K562 (cell line): ENCODE measurements around the gene GLMP. TPM values are rescaled to one million over a fixed set of nuclear protein-coding genes. Genes with fewer than 3 reads are reported as not detected.

Experiments
- CBFA2T3 ChIP-seq: fragments of 450-650 bp; IDR thresholded peaks from 2 replicates; pipeline ENCODE4 v1.6.1; 2017
- CBFB ChIP-seq: sonication (generic); formaldehyde crosslinking; IDR thresholded peaks from 2 replicates; pipeline ENCODE4 v1.4.0; 2020; ENCODE audit warnings: mild to moderate bottlenecking, missing genetic modification reagents
- CHCHD3 ChIP-seq: fragments of 250-450 bp; sonication (Bioruptor Pico); IDR thresholded peaks from 2 replicates; pipeline ENCODE4 v2.1.2; 2022; ENCODE audit warnings: mild to moderate bottlenecking
- EGR1 ChIP-seq: fragments of 450-650 bp; conservative IDR thresholded peaks from 2 replicates; pipeline ENCODE4 v1.6.1; 2017; ENCODE audit warnings: mild to moderate bottlenecking
- ESRRA ChIP-seq: fragments of 450-650 bp; IDR thresholded peaks from 2 replicates; pipeline ENCODE4 v1.6.1; 2014; ENCODE audit warnings: low read depth, mild to moderate bottlenecking, moderate library complexity, borderline replicate concordance
- HDAC1 ChIP-seq, 2 experiments: fragments of 450-650 bp; IDR thresholded peaks; 2 replicates each; pipeline ENCODE4 v1.6.1; 2016 to 2017; ENCODE audit warnings: inconsistent platforms in 1 of 2, mild to moderate bottlenecking in 1 of 2, moderate library complexity in 1 of 2
- ILF3 ChIP-seq: fragments of 450-650 bp; IDR thresholded peaks from 2 replicates; pipeline ENCODE4 v1.6.1; 2018; ENCODE audit warnings: antibody characterized with exemption, mild to moderate bottlenecking, moderate library complexity, borderline replicate concordance
- MECOM ChIP-seq: fragments of 250-450 bp; sonication (Bioruptor Pico); IDR thresholded peaks from 2 replicates; pipeline ENCODE4 v1.8.0; 2022; ENCODE audit warnings: inconsistent platforms
- MEIS2 ChIP-seq: fragments of 450-650 bp; IDR thresholded peaks from 2 replicates; pipeline ENCODE4 v1.6.1; 2014; ENCODE audit warnings: mild to moderate bottlenecking; ENCODE audit not compliant: partially characterized antibody
- NCOA1 ChIP-seq: fragments of 450-650 bp; IDR thresholded peaks from 2 replicates; pipeline ENCODE4 v1.6.1; 2016; ENCODE audit warnings: low read depth
- NELFE ChIP-seq: IDR thresholded peaks from 2 replicates; pipeline ENCODE4 v1.6.1; 2011; ENCODE audit warnings: mild to moderate bottlenecking; ENCODE audit not compliant: insufficient read depth, insufficient read length
- NR1H2 ChIP-seq: sonication (generic); formaldehyde crosslinking; IDR thresholded peaks from 2 replicates; pipeline ENCODE4 v1.4.0; 2020; ENCODE audit warnings: mild to moderate bottlenecking, missing genetic modification reagents
- NR2C2 ChIP-seq, 2 experiments: fragments of 200-800 bp in 1 of 2; sonication (Bioruptor generic) in 1 of 2; sonication (generic) in 1 of 2; formaldehyde crosslinking in 1 of 2; IDR thresholded peaks; 2 replicates each; pipeline versions ENCODE4 v1.6.1 to v1.8.0; 2016 to 2022; ENCODE audit warnings: mild to moderate bottlenecking in 1 of 2, missing compliant biosample characterization in 1 of 2, missing genetic modification characterization in 1 of 2, missing genetic modification reagents in 1 of 2
- PHB2 ChIP-seq: fragments of 450-650 bp; IDR thresholded peaks from 2 replicates; pipeline ENCODE4 v1.6.1; 2017; ENCODE audit warnings: low read depth
- RBM15 ChIP-seq: fragments of 200-400 bp; formaldehyde crosslinking; IDR thresholded peaks from 2 replicates; pipeline ENCODE4 v1.6.1; 2018; ENCODE audit warnings: mild to moderate bottlenecking, low read length, moderate library complexity; ENCODE audit not compliant: insufficient read depth
- SIN3A ChIP-seq, 2 experiments: fragments of 150-350 bp in 1 of 2; IDR thresholded peaks; 2 replicates each; pipeline ENCODE4 v1.6.1; 2011 to 2016; ENCODE audit warnings: borderline replicate concordance in 2 of 2, low read depth in 2 of 2, low read length in 2 of 2, mild to moderate bottlenecking in 2 of 2, moderate library complexity in 2 of 2; ENCODE audit not compliant: control insufficient read depth in 1 of 2
- SMARCA4 ChIP-seq: fragments of 450-650 bp; IDR thresholded peaks from 2 replicates; pipeline ENCODE4 v1.6.1; 2016
- SMARCE1 ChIP-seq: fragments of 450-650 bp; IDR thresholded peaks from 2 replicates; pipeline ENCODE4 v1.7.1; 2016; ENCODE audit warnings: mild to moderate bottlenecking
- ZNF143 ChIP-seq: sonication (generic); formaldehyde crosslinking; IDR thresholded peaks from 2 replicates; pipeline ENCODE4 v1.9.0; 2022; ENCODE audit warnings: mild to moderate bottlenecking, missing genetic modification reagents
- ZNF175 ChIP-seq: fragments of 200-800 bp; sonication (Bioruptor generic); IDR thresholded peaks from 2 replicates; pipeline ENCODE4 v1.6.1; 2016; ENCODE audit warnings: low read depth, mild to moderate bottlenecking, missing genetic modification characterization, missing compliant biosample characterization
- ZNF224 ChIP-seq: sonication (generic); formaldehyde crosslinking; IDR thresholded peaks from 2 replicates; pipeline ENCODE4 v1.8.0; 2022; ENCODE audit warnings: mild to moderate bottlenecking, missing genetic modification reagents
- ZNF24 ChIP-seq: fragments of 450-650 bp; IDR thresholded peaks from 2 replicates; pipeline ENCODE4 v1.6.1; 2016
- ZNF780A ChIP-seq: fragments of 250-450 bp; sonication (Bioruptor Pico); IDR thresholded peaks from 2 replicates; pipeline ENCODE4 v1.5.0; 2021; ENCODE audit warnings: mild to moderate bottlenecking
- ZNF79 ChIP-seq: fragments of 250-450 bp; sonication (Bioruptor Pico); IDR thresholded peaks from 2 replicates; pipeline ENCODE4 v1.4.0; 2020; ENCODE audit warnings: low read depth, mild to moderate bottlenecking, moderate library complexity
- polyA plus RNA-seq, 8 experiments: library from polyadenylated mRNA; depleted of rRNA in 4 of 8; stranded (reverse) in 5 of 8; unstranded in 3 of 8; fragments of >200 nt; fragmentation: Nextera tagmentation in 2 of 8; fragmentation: Illumina TruSeq in 1 of 8; extraction: Ambion mirVana in 2 of 8; extraction: Trizol in 1 of 8; gene quantifications; 2 replicates each; pipeline versions ENCODE4 v1.2.1 to v1.2.3, GENCODE V29; 2011 to 2014; ENCODE audit warnings: inconsistent platforms in 1 of 8, missing spikeins in 1 of 8
- total RNA-seq, 7 experiments: library from RNA; depleted of rRNA in 6 of 7; stranded (reverse); fragments of >200 nt in 6 of 7; fragmentation: Illumina TruSeq in 2 of 7; extraction: Trizol in 2 of 7; gene quantifications; 2 replicates each; pipeline versions ENCODE4 v1.2.1 to v1.2.3, GENCODE V29; 2011 to 2021; ENCODE audit warnings: low replicate concordance in 1 of 7
- TF ChIP-seq, protein P1 (sequence below): sonication (generic); formaldehyde crosslinking; IDR thresholded peaks from 2 replicates; pipeline ENCODE4 v1.9.0; 2022; ENCODE audit warnings: mild to moderate bottlenecking, missing genetic modification reagents
- TF ChIP-seq, protein P2 (sequence below): fragments of 250-450 bp; sonication (Bioruptor Pico); IDR thresholded peaks from 2 replicates; pipeline ENCODE4 v1.5.0; 2020; ENCODE audit warnings: mild to moderate bottlenecking, borderline replicate concordance
- TF ChIP-seq, protein P3 (sequence below): sonication (generic); formaldehyde crosslinking; IDR thresholded peaks from 2 replicates; pipeline ENCODE4 v1.8.1; 2022; ENCODE audit warnings: missing genetic modification reagents

Gene GLMP
- total and polyA plus RNA-seq, 9 of the 15 experiments (the other 6 are each of a cell fraction or from before 2014, with no cell fraction given): 8.3 to 28.2 (median 22.4) TPM

DNA sequence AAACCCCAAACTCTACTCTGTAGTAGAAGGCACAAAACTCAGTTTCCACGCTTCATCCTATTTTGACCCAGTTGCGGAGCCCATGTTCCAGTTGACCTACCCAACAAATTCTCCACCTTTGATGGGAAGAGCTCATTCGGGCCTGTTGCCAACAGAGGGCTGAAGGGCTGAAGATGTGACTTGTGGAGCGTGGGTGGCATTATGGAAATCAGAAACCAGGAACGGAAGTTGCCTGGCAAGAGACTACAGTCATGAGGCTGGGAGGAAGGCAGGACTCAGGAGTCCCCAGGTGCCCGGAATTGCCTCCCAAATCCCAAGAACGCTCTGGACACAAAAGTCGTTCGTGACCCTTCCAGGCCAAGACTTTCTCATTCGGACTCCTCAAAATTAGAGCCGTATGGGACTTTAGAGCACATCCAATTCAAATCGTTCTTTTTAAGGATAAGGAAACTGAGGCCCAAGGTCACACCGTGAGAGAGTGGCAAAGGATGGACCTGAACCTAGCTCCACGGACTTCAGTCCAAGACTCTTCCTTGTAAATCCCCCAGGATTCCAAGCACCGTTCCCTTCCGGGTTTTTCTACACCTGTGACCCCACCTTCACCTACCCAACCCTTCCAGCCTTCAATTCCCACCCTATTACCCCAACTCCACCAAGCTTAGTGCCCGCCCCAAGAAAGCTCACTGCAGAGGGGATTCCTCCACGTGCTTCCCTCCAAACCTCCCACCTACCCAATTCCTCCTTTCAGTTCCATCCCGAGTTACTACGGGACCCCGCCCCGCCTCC lies 13.6 kb downstream of the GLMP start (continued):
- TF ChIP-seq, protein P1, sequence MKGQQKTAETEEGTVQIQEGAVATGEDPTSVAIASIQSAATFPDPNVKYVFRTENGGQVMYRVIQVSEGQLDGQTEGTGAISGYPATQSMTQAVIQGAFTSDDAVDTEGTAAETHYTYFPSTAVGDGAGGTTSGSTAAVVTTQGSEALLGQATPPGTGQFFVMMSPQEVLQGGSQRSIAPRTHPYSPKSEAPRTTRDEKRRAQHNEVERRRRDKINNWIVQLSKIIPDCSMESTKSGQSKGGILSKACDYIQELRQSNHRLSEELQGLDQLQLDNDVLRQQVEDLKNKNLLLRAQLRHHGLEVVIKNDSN (CRISPR knock-in tag): no peak
- peak; percentile 57; the same call in 1 of the 2 replicates for TF ChIP-seq ZNF143
- TF ChIP-seq PHB2: peak; percentile 42; the same call in 1 of the 2 replicates
- TF ChIP-seq ZNF175 (CRISPR knock-in tag): no peak
- TF ChIP-seq NR2C2 (CRISPR knock-in tag; IDR thresholded peaks at IDR 0.05): no peak
- TF ChIP-seq NR2C2 (tag; IDR thresholded peaks at IDR 0.05): 0 out of 2 replicates have a peak, but pooled peaks have one; percentile 12
- no peak for TF ChIP-seq CBFB
- no peak for TF ChIP-seq ZNF79 (CRISPR knock-in tag)
- 0 out of 2 replicates have a peak, but pooled peaks have one; percentile 11 for TF ChIP-seq SMARCA4
- TF ChIP-seq SIN3A (IDR thresholded peaks at IDR 0.05; ENCODE audit: borderline replicate concordance in 2 of 2, control insufficient read depth in 1 of 2, low read depth in 2 of 2, low read length in 2 of 2): peak; percentile 15 to 17; a peak in 1 of 4 replicates
- peak; percentile 56; the same call in 1 of the 2 replicates for TF ChIP-seq ESRRA
- TF ChIP-seq, protein P2, sequence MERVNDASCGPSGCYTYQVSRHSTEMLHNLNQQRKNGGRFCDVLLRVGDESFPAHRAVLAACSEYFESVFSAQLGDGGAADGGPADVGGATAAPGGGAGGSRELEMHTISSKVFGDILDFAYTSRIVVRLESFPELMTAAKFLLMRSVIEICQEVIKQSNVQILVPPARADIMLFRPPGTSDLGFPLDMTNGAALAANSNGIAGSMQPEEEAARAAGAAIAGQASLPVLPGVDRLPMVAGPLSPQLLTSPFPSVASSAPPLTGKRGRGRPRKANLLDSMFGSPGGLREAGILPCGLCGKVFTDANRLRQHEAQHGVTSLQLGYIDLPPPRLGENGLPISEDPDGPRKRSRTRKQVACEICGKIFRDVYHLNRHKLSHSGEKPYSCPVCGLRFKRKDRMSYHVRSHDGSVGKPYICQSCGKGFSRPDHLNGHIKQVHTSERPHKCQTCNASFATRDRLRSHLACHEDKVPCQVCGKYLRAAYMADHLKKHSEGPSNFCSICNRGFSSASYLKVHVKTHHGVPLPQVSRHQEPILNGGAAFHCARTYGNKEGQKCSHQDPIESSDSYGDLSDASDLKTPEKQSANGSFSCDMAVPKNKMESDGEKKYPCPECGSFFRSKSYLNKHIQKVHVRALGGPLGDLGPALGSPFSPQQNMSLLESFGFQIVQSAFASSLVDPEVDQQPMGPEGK: no peak
- TF ChIP-seq NCOA1: 0 out of 2 replicates have a peak, but pooled peaks have one; percentile 36
- no peak for TF ChIP-seq CBFA2T3
- no peak for TF ChIP-seq RBM15
- TF ChIP-seq MEIS2: no peak
- TF ChIP-seq NELFE: no peak
- no peak for TF ChIP-seq ZNF224 (CRISPR knock-in tag)
- TF ChIP-seq ILF3: no peak
- no peak for TF ChIP-seq ZNF24
- no peak for TF ChIP-seq NR1H2 (CRISPR knock-in tag)
- peak; percentile 79 for TF ChIP-seq EGR1
- peak in 1 of 2 experiments; percentile 76; a peak in 1 of 4 replicates for TF ChIP-seq HDAC1 (IDR thresholded peaks at IDR 0.05)
- TF ChIP-seq, protein P3, sequence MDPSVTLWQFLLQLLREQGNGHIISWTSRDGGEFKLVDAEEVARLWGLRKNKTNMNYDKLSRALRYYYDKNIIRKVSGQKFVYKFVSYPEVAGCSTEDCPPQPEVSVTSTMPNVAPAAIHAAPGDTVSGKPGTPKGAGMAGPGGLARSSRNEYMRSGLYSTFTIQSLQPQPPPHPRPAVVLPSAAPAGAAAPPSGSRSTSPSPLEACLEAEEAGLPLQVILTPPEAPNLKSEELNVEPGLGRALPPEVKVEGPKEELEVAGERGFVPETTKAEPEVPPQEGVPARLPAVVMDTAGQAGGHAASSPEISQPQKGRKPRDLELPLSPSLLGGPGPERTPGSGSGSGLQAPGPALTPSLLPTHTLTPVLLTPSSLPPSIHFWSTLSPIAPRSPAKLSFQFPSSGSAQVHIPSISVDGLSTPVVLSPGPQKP (CRISPR knock-in tag): no peak
- TF ChIP-seq ZNF780A (CRISPR knock-in tag): no peak
- TF ChIP-seq CHCHD3: no peak
- 0 out of 2 replicates have a peak, but pooled peaks have one; percentile 40 for TF ChIP-seq SMARCE1
- no peak for TF ChIP-seq MECOM (CRISPR knock-in tag)
